GM06990 (cell line): ENCODE data around the gene FAM89B.

Experiments
- DNase-seq: peaks from one replicate; pipeline ENCODE4 v3.0.0-alpha.2; 2011; ENCODE audit not compliant: insufficient read length; ENCODE audit errors: extremely low read depth
- H3K27me3 ChIP-seq: replicated peaks from 2 replicates; pipeline ENCODE4 v1.6.0; 2011; ENCODE audit warnings: low read length; ENCODE audit not compliant: control insufficient read depth, insufficient read depth
- H3K36me3 ChIP-seq: 2 replicates; pipeline ENCODE4 v1.5.1; 2011; ENCODE audit warnings: low read length; ENCODE audit not compliant: control insufficient read depth, insufficient read depth
- H3K4me3 ChIP-seq: replicated peaks from 2 replicates; pipeline ENCODE4 v1.5.1; 2011; ENCODE audit warnings: low read depth, mild to moderate bottlenecking, control low read depth, low read length
- CTCF ChIP-seq: IDR thresholded peaks from 2 replicates; pipeline ENCODE4 v1.5.1; 2011; ENCODE audit warnings: low read length, control low read depth, mild to moderate bottlenecking, inconsistent platforms; ENCODE audit not compliant: insufficient read depth, poor library complexity, severe bottlenecking

FAM89B gene

GRCh38 chr11:65554842-65555430, 17.4 kb upstream of the FAM89B start:
- no peak for TF ChIP-seq CTCF
- Histone ChIP-seq H3K4me3 (no peak overlapping the region), H3K36me3 (no peaks in the 10 kb centered on the region), H3K27me3 (no peaks in the 10 kb centered on the region; the same call in 1 of the 2 replicates)
- DNase-seq = no peak

- TF ChIP-seq CTCF = no peak
- DNase-seq = no peak
- H3K27me3 ChIP-seq = no peaks in the 10 kb centered on the region; the same call in 1 of the 2 replicates
- no peaks in the 10 kb centered on the region for H3K36me3 ChIP-seq
- no peak overlapping the region for H3K4me3 ChIP-seq
These were observed 16.6 kb upstream of the FAM89B start for GRCh38 chr11:65555693-65556231.

- DNase-seq = no peak
- no peaks in the 10 kb centered on the region; the same call in 1 of the 2 replicates for H3K27me3 ChIP-seq
These were observed 15.7 kb upstream of the FAM89B start for GRCh38 chr11:65556470-65557279.

GRCh38 chr11:65557280-65558001, 14.9 kb upstream of the FAM89B start:
- TF ChIP-seq CTCF = no peak
- H3K4me3 ChIP-seq = no peak overlapping the region
- H3K27me3 ChIP-seq = no peaks in the 10 kb centered on the region; the same call in 1 of the 2 replicates
- H3K36me3 ChIP-seq = no peaks in the 10 kb centered on the region
- no peak for DNase-seq

More at GRCh38 chr11:65556470-65557279, 15.7 kb upstream of the FAM89B start:
- TF ChIP-seq CTCF = no peak
- H3K36me3 ChIP-seq = no peaks in the 10 kb centered on the region
- no peak overlapping the region for H3K4me3 ChIP-seq

GRCh38 chr11:65558002-65558929, 14.1 kb upstream of the FAM89B start, which contains the start of gene LTBP3:
TSS of gene LTBP3 (minus strand) at chr11:65558359. CDS start at chr11:65557959, 400 bp downstream.
- TF ChIP-seq CTCF = no peak
- Histone ChIP-seq H3K36me3 (no peaks in the 10 kb centered on the region), H3K27me3 (no peaks in the 10 kb centered on the region; the same call in 1 of the 2 replicates), H3K4me3 (peak within 1 kb of the TSS; percentile 48)
- no peak for DNase-seq
